Astrocyte (in vitro differentiated cells and primary cell): ENCODE data around the gene NDUFA6.

Source experiments
- EZH2 ChIP-seq: IDR thresholded peaks from 2 replicates; pipeline ENCODE4 v1.6.1; 2012; ENCODE audit warnings: mild to moderate bottlenecking, low read length, inconsistent platforms; ENCODE audit not compliant: insufficient read depth
- TF ChIP-seq, protein P1 (sequence below): IDR thresholded peaks from 2 replicates; pipeline ENCODE4 v1.5.1; 2011; ENCODE audit warnings: low read depth, mild to moderate bottlenecking, inconsistent platforms, low read length, moderate library complexity; ENCODE audit not compliant: insufficient read depth

GRCh38 chr22:42050641-42051180 is 39.9 kb downstream of the NDUFA6 start:
- TF ChIP-seq, protein P1, sequence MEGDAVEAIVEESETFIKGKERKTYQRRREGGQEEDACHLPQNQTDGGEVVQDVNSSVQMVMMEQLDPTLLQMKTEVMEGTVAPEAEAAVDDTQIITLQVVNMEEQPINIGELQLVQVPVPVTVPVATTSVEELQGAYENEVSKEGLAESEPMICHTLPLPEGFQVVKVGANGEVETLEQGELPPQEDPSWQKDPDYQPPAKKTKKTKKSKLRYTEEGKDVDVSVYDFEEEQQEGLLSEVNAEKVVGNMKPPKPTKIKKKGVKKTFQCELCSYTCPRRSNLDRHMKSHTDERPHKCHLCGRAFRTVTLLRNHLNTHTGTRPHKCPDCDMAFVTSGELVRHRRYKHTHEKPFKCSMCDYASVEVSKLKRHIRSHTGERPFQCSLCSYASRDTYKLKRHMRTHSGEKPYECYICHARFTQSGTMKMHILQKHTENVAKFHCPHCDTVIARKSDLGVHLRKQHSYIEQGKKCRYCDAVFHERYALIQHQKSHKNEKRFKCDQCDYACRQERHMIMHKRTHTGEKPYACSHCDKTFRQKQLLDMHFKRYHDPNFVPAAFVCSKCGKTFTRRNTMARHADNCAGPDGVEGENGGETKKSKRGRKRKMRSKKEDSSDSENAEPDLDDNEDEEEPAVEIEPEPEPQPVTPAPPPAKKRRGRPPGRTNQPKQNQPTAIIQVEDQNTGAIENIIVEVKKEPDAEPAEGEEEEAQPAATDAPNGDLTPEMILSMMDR: no peak
- TF ChIP-seq EZH2: no peak
